WTC11 (cell line): Measurements from ENCODE around the gene KIF3C. TPM values are rescaled to one million over a fixed set of nuclear protein-coding genes. Genes with fewer than 3 reads are reported as not detected.

ENCODE experiments used
- ATAC-seq: fragments of 200-7000 bp; cut with Tn5 transposase; 2 replicates; pipeline ENCODE4 v1.10.0; 2021; ENCODE audit warnings: mild to moderate bottlenecking, moderate library complexity
- CTCF ChIA-PET: fragments of 300-600 bp; sonication (Branson Sonifier 250); formaldehyde crosslinking; loops from one replicate; lab custom pipeline; 2021; ENCODE audit warnings: antibody characterized with exemption; lab: Charles Lee
- POLR2A ChIA-PET: fragments of 350-600 bp; sonication (Branson Sonifier 250); formaldehyde crosslinking; loops from one replicate; lab custom pipeline; 2021; ENCODE audit warnings: antibody characterized with exemption; lab: Charles Lee
- DNase-seq: peaks from one replicate; pipeline ENCODE4 v3.0.0; 2021; ENCODE audit warnings: low spot score
- H3K27ac Mint-ChIP-seq: 2 replicates; pipeline ENCODE4 v1.8.0; 2021; ENCODE audit warnings: mixed read lengths
- H3K27me3 Mint-ChIP-seq: 2 replicates; pipeline ENCODE4 v1.8.0; 2021; ENCODE audit warnings: low read depth, mild to moderate bottlenecking, moderate library complexity, mixed read lengths
- H3K36me3 Mint-ChIP-seq: 2 replicates; pipeline ENCODE4 v1.8.0; 2021; ENCODE audit warnings: mixed read lengths
- H3K4me1 Mint-ChIP-seq: 2 replicates; pipeline ENCODE4 v1.8.0; 2022; ENCODE audit warnings: mixed read lengths
- H3K4me3 Mint-ChIP-seq: 2 replicates; pipeline ENCODE4 v1.8.0; 2021; ENCODE audit warnings: mild to moderate bottlenecking, moderate library complexity, mixed read lengths
- H3K9me3 Mint-ChIP-seq: 2 replicates; pipeline ENCODE4 v1.8.0; 2021; ENCODE audit warnings: mixed read lengths
- AFF4 ChIP-seq: sonication (generic); formaldehyde crosslinking; IDR thresholded peaks from 2 replicates; pipeline ENCODE4 v1.8.1; 2023; ENCODE audit warnings: mild to moderate bottlenecking, missing genetic modification reagents, borderline replicate concordance
- ATF1 ChIP-seq: sonication (generic); formaldehyde crosslinking; IDR thresholded peaks from 2 replicates; pipeline ENCODE4 v1.8.1; 2023; ENCODE audit warnings: mild to moderate bottlenecking, moderate library complexity, missing genetic modification reagents
- ATF3 ChIP-seq: sonication (generic); formaldehyde crosslinking; conservative IDR thresholded peaks from 2 replicates; pipeline ENCODE4 v1.8.1; 2022; ENCODE audit warnings: mild to moderate bottlenecking, missing genetic modification reagents
- CTCF ChIP-seq: fragments of 200-600 bp; IDR thresholded peaks from 2 replicates; pipeline ENCODE4 v1.8.0; 2022; ENCODE audit warnings: antibody characterized with exemption
- E2F4 ChIP-seq: sonication (generic); formaldehyde crosslinking; IDR thresholded peaks from 2 replicates; pipeline ENCODE4 v1.8.1; 2022; ENCODE audit warnings: low read depth, mild to moderate bottlenecking, moderate library complexity, missing genetic modification reagents, borderline replicate concordance
- FOXK1 ChIP-seq: sonication (generic); formaldehyde crosslinking; IDR thresholded peaks from 2 replicates; pipeline ENCODE4 v1.8.0; 2022; ENCODE audit warnings: mild to moderate bottlenecking, moderate library complexity, missing genetic modification reagents
- FOXP1 ChIP-seq: sonication (generic); formaldehyde crosslinking; IDR thresholded peaks from 2 replicates; pipeline ENCODE4 v1.8.0; 2022; ENCODE audit warnings: missing genetic modification reagents, mild to moderate bottlenecking, moderate library complexity, borderline replicate concordance
- GABPB1 ChIP-seq: sonication (generic); formaldehyde crosslinking; IDR thresholded peaks from 2 replicates; pipeline ENCODE4 v1.8.1; 2023; ENCODE audit warnings: mild to moderate bottlenecking, missing genetic modification reagents
- GTF2I ChIP-seq: fragments of 250-450 bp; sonication (Bioruptor Pico); conservative IDR thresholded peaks from 2 replicates; pipeline ENCODE4 v1.4.0; 2021; ENCODE audit warnings: mild to moderate bottlenecking
- KAT7 ChIP-seq: sonication (generic); formaldehyde crosslinking; IDR thresholded peaks from 2 replicates; pipeline ENCODE4 v1.8.1; 2023; ENCODE audit warnings: missing genetic modification reagents, mild to moderate bottlenecking, borderline replicate concordance
- MLX ChIP-seq: sonication (generic); formaldehyde crosslinking; IDR thresholded peaks from 2 replicates; pipeline ENCODE4 v1.8.1; 2023; ENCODE audit warnings: mild to moderate bottlenecking, missing genetic modification reagents, moderate library complexity
- OVOL2 ChIP-seq: fragments of 250-450 bp; sonication (Bioruptor Pico); IDR thresholded peaks from 2 replicates; pipeline ENCODE4 v1.9.0; 2021; ENCODE audit warnings: mild to moderate bottlenecking, borderline replicate concordance
- PRRX2 ChIP-seq: fragments of 250-450 bp; sonication (Bioruptor Pico); IDR thresholded peaks from 2 replicates; pipeline ENCODE4 v1.8.0; 2021; ENCODE audit warnings: mild to moderate bottlenecking
- RELA ChIP-seq: sonication (generic); formaldehyde crosslinking; IDR thresholded peaks from 2 replicates; pipeline ENCODE4 v1.8.1; 2022; ENCODE audit warnings: missing genetic modification reagents, mild to moderate bottlenecking, borderline replicate concordance
- TCF7 ChIP-seq: sonication (generic); formaldehyde crosslinking; IDR thresholded peaks from 2 replicates; pipeline ENCODE4 v1.8.0; 2022; ENCODE audit warnings: mild to moderate bottlenecking, low read depth, missing genetic modification reagents, moderate library complexity
- ZNF121 ChIP-seq: sonication (generic); formaldehyde crosslinking; IDR thresholded peaks from 2 replicates; pipeline ENCODE4 v1.8.0; 2023; ENCODE audit warnings: missing genetic modification reagents
- ZNF317 ChIP-seq: sonication (generic); formaldehyde crosslinking; IDR thresholded peaks from 2 replicates; pipeline ENCODE4 v1.8.1; 2023; ENCODE audit warnings: low read depth, mild to moderate bottlenecking, moderate library complexity, missing genetic modification reagents, borderline replicate concordance
- ZSCAN18 ChIP-seq: fragments of 250-450 bp; sonication (Bioruptor Pico); IDR thresholded peaks from 2 replicates; pipeline ENCODE4 v2.1.2; 2022; ENCODE audit warnings: mild to moderate bottlenecking, moderate library complexity
- total RNA-seq: library from RNA; stranded (reverse); gene quantifications from 3 replicates; pipeline ENCODE4 v1.2.3, GENCODE V29; 2021

KIF3C gene
- total RNA-seq, 1 experiment from 2014 or later = 48.1 TPM

- Mint-ChIP-seq H3K4me1 (peaks cover 46% of the 10 kb centered on the region), H3K9me3 (no peaks in the 10 kb centered on the region)
- POLR2A ChIA-PET = no interaction called here
- TF ChIP-seq RELA (CRISPR knock-in tag) (no peak), TCF7 (CRISPR knock-in tag) (no peak), FOXK1 (no peak), GTF2I (CRISPR knock-in tag) (no peak), ZNF317 (no peak), FOXP1 (CRISPR knock-in tag) (no peak), ATF1 (CRISPR knock-in tag) (no peak), OVOL2 (CRISPR knock-in tag) (no peak), ZNF121 (CRISPR knock-in tag) (no peak), MLX (CRISPR knock-in tag) (no peak), ZSCAN18 (CRISPR knock-in tag) (no peak), KAT7 (CRISPR knock-in tag) (no peak), CTCF (no peak), E2F4 (CRISPR knock-in tag) (no peak), PRRX2 (CRISPR knock-in tag) (no peak), AFF4 (no peak), GABPB1 (CRISPR knock-in tag) (no peak), ATF3 (CRISPR knock-in tag) (no peak)
- TF ChIP-seq, all 79 proteins: peak for 0
- CTCF ChIA-PET = interaction anchor here (3.3 kb wide), 1 partner anchor 11 kb away, joined by 17 read pairs; no protein-coding TSS in a partner anchor
- no peaks in the 10 kb centered on the region; the same call in 1 of the 2 replicates for H3K27me3 Mint-ChIP-seq
- peaks cover 21% of the 10 kb centered on the region for H3K36me3 Mint-ChIP-seq
- DNase-seq (no peak), ATAC-seq (no peak)
- no peak overlapping the region for H3K27ac Mint-ChIP-seq
- H3K4me3 Mint-ChIP-seq = peak overlapping the region; percentile 83
These were observed 2.0 kb downstream of the KIF3C start for GRCh38 chr2:25980076-25980887.
